Measurements from ENCODE around the gene CYP2J2. TPM values are rescaled to one million over a fixed set of nuclear protein-coding genes. Genes with fewer than 3 reads are reported as not detected.
"Not testable (repeated sequence)": the region's sequence is repeated elsewhere in the genome, so short reads cannot be mapped to it uniquely, and the experiment has no call there.

The CYP2J2 gene
- total RNA-seq (under 1 TPM; 0.42 to 0.70 TPM), polyA plus RNA-seq (1.6 TPM)

GRCh38 chr1:59926381-59927123 lies at the start of gene CYP2J2:
CYP2J2 (minus strand) TSS chr1:59926773; CDS start chr1:59926746, 27 bp downstream.
- peak within 1 kb of the TSS; percentile 75 to 91 (median 87) for H3K4me3 Mint-ChIP-seq
- H3K4me3 ChIP-seq (ENCODE audit: low read length): peak within 1 kb of the TSS; percentile 81
- no peaks in the 10 kb centered on the region for H3K9me3 ChIP-seq (ENCODE audit: low read length)
- H3K27me3 Mint-ChIP-seq: peaks cover 18 to 65% of the 10 kb centered on the region in 2 donors
- H3K4me1 Mint-ChIP-seq: peaks cover 12 to 15% (median 14%) of the 10 kb centered on the region in 3 donors
- peak in 1 of 5 donors; percentile 25 for DNase-seq
- no peaks in the 10 kb centered on the region for H3K27me3 ChIP-seq (ENCODE audit: insufficient read depth, low read length, poor library complexity, severe bottlenecking)
- peaks cover 0 to 20% (median 17%) of the 10 kb centered on the region in 5 donors for H3K9me3 Mint-ChIP-seq
- peak within 1 kb of the TSS in 5 of 8 donors; percentile 6 to 90 (median 22) for H3K27ac Mint-ChIP-seq
- H3K27ac ChIP-seq (ENCODE audit: low read depth, low read length): no peak within 1 kb of the TSS
- POLR2A ChIA-PET: no interaction called here
- H3K36me3 Mint-ChIP-seq: peaks cover 0 to 9% (median 0%) of the 10 kb centered on the region in 3 donors
- no peaks in the 10 kb centered on the region for H3K4me1 ChIP-seq (ENCODE audit: insufficient read depth, low read length)
- no peaks in the 10 kb centered on the region for H3K36me3 ChIP-seq (ENCODE audit: insufficient read depth, low read length)
- CTCF ChIA-PET: interaction anchor here (1.0 kb wide), 1 partner anchor 21 kb away, joined by 3 read pairs; no protein-coding TSS in a partner anchor

GRCh38 chr1:59973719-59974118 lies 47.1 kb upstream of the CYP2J2 start:
- H3K9me3 Mint-ChIP-seq: no peaks in the 10 kb centered on the region
- H3K4me1 Mint-ChIP-seq: peaks cover 2 to 6% (median 3%) of the 10 kb centered on the region in 3 donors
- Histone ChIP-seq H3K27me3 (ENCODE audit: insufficient read depth, low read length, poor library complexity, severe bottlenecking) (no peaks in the 10 kb centered on the region), H3K27ac (ENCODE audit: low read depth, low read length) (no peak overlapping the region), H3K4me3 (ENCODE audit: low read length) (no peak overlapping the region), H3K4me1 (ENCODE audit: insufficient read depth, low read length) (no peaks in the 10 kb centered on the region), H3K9me3 (ENCODE audit: low read length) (no peaks in the 10 kb centered on the region), H3K36me3 (ENCODE audit: insufficient read depth, low read length) (no peaks in the 10 kb centered on the region)
- H3K4me3 Mint-ChIP-seq: no peak overlapping the region
- no peak overlapping the region for H3K27ac Mint-ChIP-seq
- ChIA-PET CTCF (no interaction called here), POLR2A (no interaction called here)
- DNase-seq: no peak
- H3K27me3 Mint-ChIP-seq: peaks cover 15 to 44% of the 10 kb centered on the region in 2 donors
- H3K36me3 Mint-ChIP-seq: peaks cover 0 to 1% (median 0%) of the 10 kb centered on the region in 3 donors

- CTCF ChIA-PET: interaction anchor here (1.4 to 2.2 kb wide), 2 partner anchors 9 to 1070 kb away, joined by 5 to 6 read pairs; no protein-coding TSS in a partner anchor
- POLR2A ChIA-PET: no interaction called here
- Mint-ChIP-seq H3K9me3 (no peaks in the 10 kb centered on the region), H3K4me1 (peaks cover 2 to 6% (median 3%) of the 10 kb centered on the region in 3 donors), H3K27me3 (peaks cover 13 to 44% of the 10 kb centered on the region in 2 donors), H3K4me3 (no peak overlapping the region), H3K27ac (no peak overlapping the region), H3K36me3 (peaks cover 0 to 1% (median 0%) of the 10 kb centered on the region in 3 donors)
- Histone ChIP-seq H3K27ac (ENCODE audit: low read depth, low read length) (no peak overlapping the region), H3K36me3 (ENCODE audit: insufficient read depth, low read length) (no peaks in the 10 kb centered on the region), H3K4me3 (ENCODE audit: low read length) (no peak overlapping the region), H3K27me3 (ENCODE audit: insufficient read depth, low read length, poor library complexity, severe bottlenecking) (no peaks in the 10 kb centered on the region), H3K4me1 (ENCODE audit: insufficient read depth, low read length) (no peaks in the 10 kb centered on the region), H3K9me3 (ENCODE audit: low read length) (no peaks in the 10 kb centered on the region)
- DNase-seq: no peak
Observed at GRCh38 chr1:59972216-59972927, 45.8 kb upstream of the CYP2J2 start.

- no peaks in the 10 kb centered on the region for H3K9me3 ChIP-seq (ENCODE audit: low read length)
- H3K36me3 Mint-ChIP-seq: no peaks in the 10 kb centered on the region
- POLR2A ChIA-PET: no interaction called here
- no peak overlapping the region for H3K27ac ChIP-seq (ENCODE audit: low read depth, low read length)
- peaks cover 2 to 6% (median 3%) of the 10 kb centered on the region in 3 donors for H3K4me1 Mint-ChIP-seq
- DNase-seq: peak in 2 of 5 donors; percentile 7 to 47
- H3K9me3 Mint-ChIP-seq: no peaks in the 10 kb centered on the region
- H3K4me3 Mint-ChIP-seq: no peak overlapping the region
- H3K36me3 ChIP-seq (ENCODE audit: insufficient read depth, low read length): no peaks in the 10 kb centered on the region
- no peaks in the 10 kb centered on the region for H3K4me1 ChIP-seq (ENCODE audit: insufficient read depth, low read length)
- no peaks in the 10 kb centered on the region for H3K27me3 ChIP-seq (ENCODE audit: insufficient read depth, low read length, poor library complexity, severe bottlenecking)
- CTCF ChIA-PET: interaction anchor here (0.5 to 2.2 kb wide), 6 partner anchors 8 to 1882 kb away, joined by 3 to 6 read pairs (median 4); no protein-coding TSS in a partner anchor
- H3K27ac Mint-ChIP-seq: peak overlapping the region in 1 of 8 donors; percentile 30
- no peak overlapping the region for H3K4me3 ChIP-seq (ENCODE audit: low read length)
- H3K27me3 Mint-ChIP-seq: peaks cover 13 to 39% of the 10 kb centered on the region in 2 donors
Observed at GRCh38 chr1:59971464-59971911, 44.9 kb upstream of the CYP2J2 start.

GRCh38 chr1:59969542-59970175 lies 43.1 kb upstream of the CYP2J2 start:
- H3K4me3 Mint-ChIP-seq; H3K4me1 Mint-ChIP-seq; H3K27me3 ChIP-seq (ENCODE audit: insufficient read depth, low read length, poor library complexity, severe bottlenecking); DNase-seq; H3K36me3 Mint-ChIP-seq; H3K27ac Mint-ChIP-seq; POLR2A ChIA-PET; H3K9me3 ChIP-seq (ENCODE audit: low read length); H3K4me1 ChIP-seq (ENCODE audit: insufficient read depth, low read length); H3K36me3 ChIP-seq (ENCODE audit: insufficient read depth, low read length); H3K9me3 Mint-ChIP-seq; H3K4me3 ChIP-seq (ENCODE audit: low read length); H3K27ac ChIP-seq (ENCODE audit: low read depth, low read length): not testable (repeated sequence)
- CTCF ChIA-PET: interaction anchor here (1.0 to 2.0 kb wide), 2 partner anchors 10 to 22 kb away, joined by 3 to 5 read pairs; no protein-coding TSS in a partner anchor
- H3K27me3 Mint-ChIP-seq: peaks cover 6 to 24% of the 10 kb centered on the region in 2 donors

GRCh38 chr1:59968746-59969145 lies 42.2 kb upstream of the CYP2J2 start:
- H3K36me3 Mint-ChIP-seq; H3K4me3 Mint-ChIP-seq; H3K9me3 Mint-ChIP-seq; H3K9me3 ChIP-seq (ENCODE audit: low read length); H3K36me3 ChIP-seq (ENCODE audit: insufficient read depth, low read length); H3K4me3 ChIP-seq (ENCODE audit: low read length); H3K4me1 Mint-ChIP-seq; H3K27me3 ChIP-seq (ENCODE audit: insufficient read depth, low read length, poor library complexity, severe bottlenecking); H3K27ac ChIP-seq (ENCODE audit: low read depth, low read length); POLR2A ChIA-PET; CTCF ChIA-PET; DNase-seq; H3K4me1 ChIP-seq (ENCODE audit: insufficient read depth, low read length): not testable (repeated sequence)
- Mint-ChIP-seq H3K27me3 (peaks cover 6 to 18% of the 10 kb centered on the region in 2 donors), H3K27ac (peak overlapping the region in 1 of 8 donors; percentile 22)

- CTCF ChIA-PET: no interaction called here
Observed at GRCh38 chr1:59967780-59968179, 41.2 kb upstream of the CYP2J2 start.

More at GRCh38 chr1:59967780-59968179, 41.2 kb upstream of the CYP2J2 start:
- H3K9me3 Mint-ChIP-seq: no peaks in the 10 kb centered on the region
- Histone ChIP-seq H3K4me3 (ENCODE audit: low read length) (no peak overlapping the region), H3K4me1 (ENCODE audit: insufficient read depth, low read length) (no peaks in the 10 kb centered on the region), H3K36me3 (ENCODE audit: insufficient read depth, low read length) (no peaks in the 10 kb centered on the region), H3K27ac (ENCODE audit: low read depth, low read length) (no peak overlapping the region), H3K27me3 (ENCODE audit: insufficient read depth, low read length, poor library complexity, severe bottlenecking) (no peaks in the 10 kb centered on the region), H3K9me3 (ENCODE audit: low read length) (no peaks in the 10 kb centered on the region)
- POLR2A ChIA-PET: no interaction called here
- no peak overlapping the region for H3K4me3 Mint-ChIP-seq
- H3K4me1 Mint-ChIP-seq: peaks cover 2 to 6% (median 3%) of the 10 kb centered on the region in 3 donors
- no peak overlapping the region for H3K27ac Mint-ChIP-seq
- DNase-seq: no peak
- H3K36me3 Mint-ChIP-seq: no peaks in the 10 kb centered on the region
- peaks cover 2 to 11% of the 10 kb centered on the region in 2 donors for H3K27me3 Mint-ChIP-seq

Measured in CD8-positive, alpha-beta memory T cell (primary cell).